D721Med (cell line): ENCODE data around the gene CLCF1.

Experiments
- DNase-seq: peaks from one replicate; pipeline ENCODE4 v3.0.0; 2011; ENCODE audit warnings: low spot score; ENCODE audit not compliant: insufficient read length
- FAIRE-seq: peaks from 2 replicates; lab custom pipeline; 2011; peaks lifted over from hg19 to GRCh38; lab: Jason Lieb, UNC
- TF ChIP-seq, protein P1 (sequence below): IDR thresholded peaks from 2 replicates; pipeline ENCODE4 v1.5.1; 2012; ENCODE audit warnings: mild to moderate bottlenecking, control low read depth; ENCODE audit not compliant: insufficient read depth; ENCODE audit errors: missing control alignments

Gene CLCF1

DNA sequence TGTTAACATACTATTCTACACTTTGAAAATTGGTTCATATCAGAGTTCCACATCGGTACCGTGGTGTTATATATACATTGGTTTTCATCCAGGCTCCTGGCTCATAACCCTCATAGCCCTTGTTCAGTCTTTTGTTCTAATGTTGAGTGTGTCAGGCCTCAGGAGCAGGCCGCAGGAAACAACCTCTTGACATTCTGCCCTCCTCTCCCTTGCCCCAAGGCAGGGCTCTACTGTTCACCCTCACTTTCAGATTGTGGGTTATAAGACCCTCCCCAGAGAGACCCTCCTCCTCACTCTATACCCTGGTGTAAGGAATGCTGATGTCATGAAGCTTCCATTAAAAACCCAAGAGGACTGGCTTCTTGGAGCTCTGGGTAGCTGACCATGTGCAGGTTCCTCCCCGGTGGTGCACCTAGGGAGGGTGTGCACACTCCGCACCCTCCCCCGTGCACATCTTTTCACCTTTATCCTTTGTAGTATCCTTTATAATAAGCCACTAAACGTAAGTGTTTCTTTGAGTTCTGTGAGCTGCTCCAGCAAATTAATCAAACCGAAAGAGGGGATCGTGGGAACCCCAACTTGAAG, 58.0 kb downstream of the CLCF1 start:
- FAIRE-seq (no peak), DNase-seq (no peak)
- TF ChIP-seq, protein P1, sequence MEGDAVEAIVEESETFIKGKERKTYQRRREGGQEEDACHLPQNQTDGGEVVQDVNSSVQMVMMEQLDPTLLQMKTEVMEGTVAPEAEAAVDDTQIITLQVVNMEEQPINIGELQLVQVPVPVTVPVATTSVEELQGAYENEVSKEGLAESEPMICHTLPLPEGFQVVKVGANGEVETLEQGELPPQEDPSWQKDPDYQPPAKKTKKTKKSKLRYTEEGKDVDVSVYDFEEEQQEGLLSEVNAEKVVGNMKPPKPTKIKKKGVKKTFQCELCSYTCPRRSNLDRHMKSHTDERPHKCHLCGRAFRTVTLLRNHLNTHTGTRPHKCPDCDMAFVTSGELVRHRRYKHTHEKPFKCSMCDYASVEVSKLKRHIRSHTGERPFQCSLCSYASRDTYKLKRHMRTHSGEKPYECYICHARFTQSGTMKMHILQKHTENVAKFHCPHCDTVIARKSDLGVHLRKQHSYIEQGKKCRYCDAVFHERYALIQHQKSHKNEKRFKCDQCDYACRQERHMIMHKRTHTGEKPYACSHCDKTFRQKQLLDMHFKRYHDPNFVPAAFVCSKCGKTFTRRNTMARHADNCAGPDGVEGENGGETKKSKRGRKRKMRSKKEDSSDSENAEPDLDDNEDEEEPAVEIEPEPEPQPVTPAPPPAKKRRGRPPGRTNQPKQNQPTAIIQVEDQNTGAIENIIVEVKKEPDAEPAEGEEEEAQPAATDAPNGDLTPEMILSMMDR = no peak

DNA sequence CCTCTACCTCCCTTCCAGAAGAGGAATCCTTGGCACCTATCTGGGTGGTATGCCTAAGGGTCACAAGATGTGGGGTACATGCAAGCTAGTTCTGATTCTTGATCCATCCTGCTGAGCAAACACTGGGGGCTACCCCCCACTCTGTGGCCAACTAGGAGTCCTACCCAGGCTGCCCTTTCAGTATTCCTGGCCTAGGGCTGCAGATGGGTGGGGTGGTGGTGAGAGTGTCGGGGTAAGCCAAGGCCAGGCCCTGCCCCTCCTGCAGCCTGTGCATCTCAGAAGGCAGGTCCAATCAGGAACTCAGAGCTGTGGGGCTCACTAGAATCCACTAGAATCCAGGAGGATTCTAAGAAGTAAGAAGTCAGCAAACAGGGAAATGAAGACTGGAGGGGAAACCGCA, 59.2 kb downstream of the CLCF1 start:
- TF ChIP-seq, protein P1 = no peak
- no peak for FAIRE-seq
- no peak for DNase-seq
